HG02840 (cell line): ENCODE results near the gene ATXN1.
"Not testable (repeated sequence)": the region's sequence is repeated elsewhere in the genome, so short reads cannot be mapped to it uniquely, and the experiment has no call there.

Experiments
- ATAC-seq: cut with Tn5 transposase; IDR thresholded peaks from one replicate; pipeline ENCODE4 v1.9.1; 2021; ENCODE audit warnings: mild to moderate bottlenecking, moderate library complexity, moderate number of reproducible peaks; ENCODE audit not compliant: unreplicated experiment, low FRiP score

The ATXN1 gene

DNA sequence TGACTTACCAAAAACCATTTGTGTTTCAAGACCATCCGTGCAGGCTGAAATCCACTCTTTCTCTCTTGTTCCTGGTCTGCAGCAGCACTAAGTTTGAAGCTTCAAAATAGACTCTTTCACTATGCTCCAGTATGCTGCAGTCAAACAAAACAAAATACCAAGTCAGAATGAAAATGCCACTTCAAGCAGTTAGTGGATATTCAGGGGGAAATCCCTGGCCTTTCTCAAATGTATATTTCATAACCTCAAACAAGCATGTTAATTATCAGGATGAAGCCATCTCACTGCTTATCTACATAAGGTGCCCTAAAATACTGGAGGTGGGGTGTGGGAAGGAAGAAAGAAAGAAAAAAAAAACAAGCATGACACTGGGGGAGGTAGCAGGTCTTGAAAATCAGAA, 103.5 kb downstream of the ATXN1 start:
- no peak for ATAC-seq

- ATAC-seq: no peak
Measured at GRCh38 chr6:16656451-16656850, 104.8 kb downstream of the ATXN1 start.

DNA sequence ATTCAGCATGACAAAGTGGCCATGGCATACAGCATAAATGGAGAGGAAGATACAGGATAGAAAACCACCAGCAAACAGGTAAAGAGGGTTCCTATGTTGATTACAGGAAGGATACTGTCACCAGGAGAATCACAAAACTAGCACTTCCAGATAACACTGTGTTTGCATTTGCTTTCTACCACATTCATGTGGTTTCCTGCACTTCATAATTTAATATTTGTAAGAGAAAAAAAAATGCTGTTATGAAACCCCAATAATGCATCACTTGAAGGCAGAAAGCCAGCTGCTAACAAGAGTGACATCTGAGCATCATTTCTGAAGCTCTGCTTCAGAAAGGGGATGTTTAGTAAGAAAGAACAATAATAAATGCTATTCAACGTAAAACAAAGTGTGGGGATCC, 106.6 kb downstream of the ATXN1 start:
- ATAC-seq: no peak

GRCh38 chr6:16653226-16653625, 108.0 kb downstream of the ATXN1 start:
- no peak for ATAC-seq

GRCh38 chr6:16651871-16652270, 109.4 kb downstream of the ATXN1 start:
- peak; percentile 90 for ATAC-seq

DNA sequence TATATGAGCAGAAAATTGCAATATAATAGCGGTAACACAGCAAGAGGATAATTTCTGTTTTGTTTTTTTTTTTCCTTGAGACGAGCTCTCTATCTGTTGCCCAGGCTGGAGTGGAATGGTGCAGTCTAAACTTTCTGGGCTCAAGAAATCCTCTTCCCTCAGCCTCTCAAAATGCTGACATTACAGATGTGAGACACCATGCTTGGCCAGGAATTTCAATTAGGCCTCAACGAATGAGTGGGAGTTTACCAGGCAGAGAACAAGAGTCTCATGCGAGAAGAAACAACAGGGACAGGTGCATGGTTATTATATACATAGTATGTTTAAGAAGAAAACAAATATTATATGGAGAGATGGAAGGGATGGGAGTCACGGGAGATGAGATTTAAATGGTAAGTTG, 111.4 kb downstream of the ATXN1 start:
- ATAC-seq: no peak

DNA sequence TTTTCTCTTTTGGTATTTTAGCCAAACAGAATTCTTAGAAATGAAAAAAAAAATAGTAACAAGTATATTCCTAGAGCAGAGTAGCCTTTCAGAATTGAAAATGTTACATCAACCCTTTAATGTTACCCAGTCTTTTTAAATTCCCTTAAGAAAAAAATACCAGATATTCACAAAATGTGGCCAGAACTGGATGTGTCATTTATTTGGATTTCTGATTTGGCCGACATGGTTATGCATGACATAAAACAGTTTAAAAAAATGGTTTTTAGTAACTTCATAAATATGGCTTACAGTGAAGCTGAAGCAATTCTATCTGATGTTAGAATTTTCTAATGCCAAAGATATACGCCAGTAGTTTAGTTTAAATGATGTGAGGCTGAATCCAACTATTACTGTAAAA, 112.0 kb downstream of the ATXN1 start:
- no peak for ATAC-seq

DNA sequence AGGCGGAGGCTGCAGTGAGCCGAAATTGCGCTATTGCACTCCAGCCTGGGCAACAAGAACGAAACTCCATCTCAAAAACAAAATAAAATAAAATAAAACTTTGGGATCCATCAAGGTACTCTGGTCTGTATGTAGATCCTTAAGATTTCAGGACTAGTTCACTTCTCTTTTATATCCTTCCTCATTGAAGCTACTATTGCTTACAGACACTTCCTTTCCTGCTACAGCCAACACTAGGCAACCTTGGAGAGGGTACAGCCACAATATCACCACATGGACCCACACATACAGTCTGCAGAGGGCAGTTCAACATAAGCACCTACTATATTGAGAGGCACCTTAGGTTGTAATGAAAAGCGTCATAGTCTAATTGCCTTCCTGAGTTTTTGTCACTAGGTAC, 113.3 kb downstream of the ATXN1 start:
- ATAC-seq: no peak

DNA sequence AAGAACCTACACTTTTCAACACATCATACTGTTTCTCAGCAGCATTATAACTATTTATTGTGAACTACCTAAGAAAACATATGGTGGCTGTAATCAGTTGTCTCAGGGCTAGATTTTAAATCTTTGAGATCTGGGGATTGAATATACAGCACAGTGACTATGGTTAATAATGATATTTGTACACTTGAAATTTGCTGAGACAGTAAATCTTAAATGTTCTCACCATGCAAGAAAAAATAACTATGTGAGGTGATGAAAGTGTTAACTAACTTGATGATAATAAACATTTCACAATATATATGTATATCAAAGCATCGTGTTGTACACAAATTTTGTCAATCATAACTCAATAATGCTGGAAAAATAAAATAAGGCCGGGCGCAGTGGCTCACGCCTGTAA, 113.8 kb downstream of the ATXN1 start:
- no peak for ATAC-seq

GRCh38 chr6:16644540-16645250, 116.6 kb downstream of the ATXN1 start:
- no peak for ATAC-seq

DNA sequence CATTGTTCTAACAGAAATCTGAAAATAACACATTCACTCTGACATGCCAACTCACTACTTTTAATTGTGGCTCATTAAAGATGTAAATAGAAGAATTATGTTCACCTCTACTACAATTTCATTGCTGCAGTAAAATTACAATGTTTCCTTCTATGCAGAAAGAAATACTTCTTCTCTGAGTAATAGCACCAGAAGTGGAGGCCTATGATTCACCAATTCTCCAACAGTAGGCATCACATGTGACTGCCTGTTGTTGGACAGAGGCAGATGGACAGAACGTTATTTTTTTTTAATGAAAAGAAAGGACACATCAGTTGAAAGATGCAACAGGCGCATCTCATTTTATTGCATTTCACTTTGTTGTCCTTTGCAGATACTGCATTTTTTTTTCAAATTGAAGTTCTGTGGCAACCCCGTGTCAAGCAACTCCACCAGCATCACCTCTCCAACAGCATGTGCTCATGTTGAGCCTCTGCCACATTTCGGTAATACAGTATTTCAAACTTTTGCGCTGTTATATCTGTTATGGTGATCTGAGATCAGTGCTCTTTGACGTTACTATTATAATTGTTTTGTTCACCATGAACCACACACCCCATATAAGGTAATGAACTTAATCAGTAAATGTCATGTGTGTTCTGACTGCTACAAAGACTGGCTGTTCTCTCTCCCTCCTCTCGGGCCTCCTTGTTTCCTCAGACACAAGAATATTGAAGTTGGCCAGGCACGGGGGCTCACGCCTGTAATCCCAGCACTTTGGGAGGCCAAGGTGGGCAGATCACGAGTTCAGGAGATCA, 121.4 kb downstream of the ATXN1 start:
- ATAC-seq: no peak

- ATAC-seq: no peak
Measured at GRCh38 chr6:16637635-16638034, 123.6 kb downstream of the ATXN1 start.

DNA sequence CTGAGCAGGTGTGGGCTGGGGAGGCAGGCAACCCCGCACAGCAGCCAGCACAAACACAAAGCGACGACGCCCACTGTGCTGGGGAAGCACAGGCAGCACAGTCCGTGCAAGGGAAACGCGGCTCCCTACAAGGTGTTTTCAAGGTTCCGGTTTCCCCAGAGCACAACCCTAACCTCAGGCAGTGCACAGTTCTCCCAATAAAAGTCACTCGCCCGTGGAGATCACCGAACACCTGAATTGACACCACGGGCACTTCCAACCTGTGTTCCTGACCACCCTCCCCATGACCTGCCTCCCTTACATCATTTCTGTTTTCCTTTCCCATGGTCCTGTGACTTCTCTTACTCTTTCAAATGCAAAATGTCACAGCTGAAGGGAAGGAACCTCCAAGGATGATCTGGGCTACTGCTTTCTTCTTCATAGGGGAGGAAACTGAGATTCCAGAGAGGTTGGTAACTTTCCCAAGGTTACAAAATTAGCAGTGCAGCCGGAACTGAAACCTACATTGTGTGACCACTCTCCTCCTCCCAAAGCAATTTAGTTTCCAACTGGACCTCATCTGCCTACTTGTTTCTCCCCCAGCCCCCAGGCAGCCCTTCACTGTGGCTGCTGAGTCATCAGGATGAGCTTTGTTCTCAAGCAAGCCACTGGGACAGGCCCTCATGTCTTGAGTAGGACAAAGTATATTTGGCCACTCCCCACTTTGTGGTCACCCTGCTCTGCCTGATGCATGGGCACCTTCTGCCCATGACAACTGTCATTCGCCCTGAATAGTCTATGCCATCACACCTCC, 125.3 kb downstream of the ATXN1 start:
- ATAC-seq: no peak

- no peak for ATAC-seq
Measured at GRCh38 chr6:16635291-16635809, 125.9 kb downstream of the ATXN1 start.

DNA sequence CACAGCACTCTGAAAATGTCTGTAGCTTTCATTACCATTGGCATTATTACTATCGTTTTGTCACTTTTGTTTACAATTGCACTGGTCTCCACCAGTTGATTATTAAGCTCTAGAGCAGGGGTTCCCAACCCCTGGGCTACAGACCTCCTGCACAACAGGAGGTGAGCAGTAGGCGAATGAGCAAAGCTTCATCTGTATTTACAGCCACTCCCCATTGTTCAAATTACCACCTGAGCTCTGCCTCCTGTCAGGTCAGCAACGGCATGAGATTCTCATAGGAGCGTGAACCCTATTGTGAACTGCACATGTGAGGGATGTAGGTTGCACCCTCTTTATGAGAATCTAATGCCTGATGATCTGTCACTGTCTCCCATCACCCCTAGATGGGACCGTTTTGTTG, 126.4 kb downstream of the ATXN1 start:
- ATAC-seq: no peak

DNA sequence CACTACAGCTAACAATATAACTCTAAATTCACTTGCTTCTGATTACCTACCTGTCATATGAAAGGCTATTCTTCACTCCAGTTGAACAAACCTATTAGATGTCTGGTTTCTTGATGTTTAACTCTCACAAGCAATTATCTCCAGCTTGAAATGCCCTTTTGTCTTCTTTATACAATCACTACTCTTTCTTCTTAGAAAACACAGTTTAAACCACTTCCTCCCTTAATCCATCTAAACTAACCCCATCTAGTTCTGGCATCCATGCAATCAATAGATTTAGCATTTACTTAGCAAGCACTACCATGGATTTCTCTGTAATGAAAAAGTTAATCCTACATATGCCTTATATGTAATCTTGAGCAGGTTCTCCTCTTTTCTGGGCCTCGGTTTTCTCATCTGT, 127.3 kb downstream of the ATXN1 start:
- no peak for ATAC-seq

DNA sequence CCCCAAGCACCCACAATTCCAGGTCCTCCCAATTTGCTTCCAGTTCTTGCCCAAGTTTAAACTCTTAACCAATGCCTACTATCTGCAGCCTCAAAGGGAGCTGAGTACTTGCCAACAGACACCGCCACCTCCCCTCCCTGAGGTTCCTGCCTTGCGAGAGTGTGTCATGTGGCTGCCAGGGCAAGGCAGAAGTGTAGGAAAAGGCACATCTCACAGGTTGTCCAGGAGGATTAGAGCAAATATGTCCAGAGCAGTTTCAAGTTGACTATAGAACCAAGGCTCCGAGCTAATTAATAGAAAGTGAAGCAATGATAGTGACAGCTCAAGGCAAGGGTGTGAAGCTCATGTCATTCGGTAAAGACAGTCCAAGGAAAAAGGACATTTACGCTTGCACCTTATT, 127.8 kb downstream of the ATXN1 start:
- no peak for ATAC-seq

- no peak for ATAC-seq
Measured at GRCh38 chr6:16632101-16632500, 129.2 kb downstream of the ATXN1 start.

DNA sequence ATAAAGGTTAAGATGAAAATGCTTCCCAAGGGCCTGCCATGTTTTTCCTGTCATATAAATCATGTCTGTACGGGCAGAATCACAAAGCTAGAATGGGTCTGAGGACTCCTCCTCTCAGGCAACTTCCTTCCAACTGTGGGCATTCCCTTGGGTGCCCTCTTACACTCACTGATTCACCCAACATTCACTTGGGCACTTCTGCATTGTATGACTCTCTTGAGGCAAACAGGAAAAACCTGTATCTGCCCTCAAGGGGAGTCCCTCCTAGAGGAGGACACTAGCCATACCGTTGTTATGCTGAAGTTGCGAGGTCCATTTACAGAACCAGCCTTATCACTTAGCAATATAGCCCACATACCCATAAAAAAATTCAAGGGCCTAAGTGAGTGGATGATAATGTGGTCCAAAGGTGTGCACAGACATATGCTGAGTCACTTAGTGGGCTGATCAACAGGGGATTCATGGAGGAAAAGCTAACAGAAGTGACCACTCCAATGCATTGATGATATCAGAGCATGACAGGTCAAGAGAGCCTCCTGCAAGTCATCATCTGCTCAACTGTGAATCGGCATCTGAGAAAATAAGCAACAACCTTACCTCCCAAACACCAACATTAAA, 131.1 kb downstream of the ATXN1 start:
- ATAC-seq: no peak

DNA sequence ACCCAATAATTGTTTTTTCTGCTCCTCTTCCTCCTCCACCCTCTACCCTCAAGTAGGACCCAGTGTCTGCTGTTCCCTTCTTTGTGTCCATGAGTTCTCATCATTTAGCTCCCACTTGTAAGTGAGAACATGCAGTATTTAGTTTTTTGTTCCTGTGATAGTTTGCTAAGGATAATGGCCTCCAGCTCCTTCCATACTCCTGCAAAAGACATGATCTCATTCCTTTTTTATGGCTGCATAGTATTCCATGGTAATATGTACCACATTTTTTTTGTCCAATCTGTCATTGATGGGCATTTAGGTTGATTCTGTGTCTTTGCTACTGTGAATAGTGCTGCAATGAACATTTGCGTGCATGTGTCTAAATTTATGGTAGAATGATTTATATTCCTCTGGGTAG, 132.7 kb downstream of the ATXN1 start:
- ATAC-seq: not testable (repeated sequence)

- ATAC-seq: no peak
Measured at GRCh38 chr6:16626650-16627049, 134.6 kb downstream of the ATXN1 start.
